CD4-positive, alpha-beta T cell treated with Interleukin-2 at 100 ng/mL for 4 hours (primary cell): ENCODE measurements around the gene HOXA6.

Experiments used
- DNase-seq: peaks from one replicate; pipeline ENCODE4 v3.0.0-alpha.2; 2020; ENCODE audit warnings: low spot score

HOXA6 gene

DNA sequence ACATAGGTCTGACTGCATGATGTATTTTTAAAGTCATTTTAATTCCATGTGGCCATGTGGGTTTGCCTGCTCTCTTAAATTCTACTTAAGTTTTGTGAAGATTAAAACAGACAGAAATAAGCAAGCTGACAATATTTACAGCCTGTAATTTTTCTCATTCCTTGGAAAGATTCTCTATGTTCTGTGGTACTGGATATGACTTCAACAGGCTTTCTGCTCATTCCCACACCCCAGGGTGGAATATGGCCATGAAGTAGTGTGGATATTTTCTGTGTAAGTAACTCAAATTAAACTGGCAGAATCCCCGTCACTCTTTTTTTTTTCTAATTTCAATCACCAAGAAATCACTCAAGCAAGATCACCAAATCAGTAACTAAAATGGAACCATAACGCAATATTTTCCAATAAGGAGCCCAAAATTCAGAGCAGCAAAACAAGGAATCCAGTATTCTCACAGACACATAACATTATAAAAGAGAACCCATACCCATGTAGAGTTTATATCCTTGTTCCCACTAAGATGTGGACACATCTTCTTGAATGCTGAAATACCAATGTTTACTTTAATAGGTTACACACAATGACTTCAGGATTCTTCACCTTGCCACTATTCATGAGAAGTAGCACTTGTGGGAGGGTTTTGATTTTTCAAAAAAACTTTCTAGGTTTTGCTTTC, 9.8 kb downstream of the HOXA6 start:
- DNase-seq, result no peak

- no peak for DNase-seq
Observed at GRCh38 chr7:27134392-27134791, 13.2 kb downstream of the HOXA6 start.

- DNase-seq, result no peak
Observed at GRCh38 chr7:27133409-27134231, 14.0 kb downstream of the HOXA6 start.

DNA sequence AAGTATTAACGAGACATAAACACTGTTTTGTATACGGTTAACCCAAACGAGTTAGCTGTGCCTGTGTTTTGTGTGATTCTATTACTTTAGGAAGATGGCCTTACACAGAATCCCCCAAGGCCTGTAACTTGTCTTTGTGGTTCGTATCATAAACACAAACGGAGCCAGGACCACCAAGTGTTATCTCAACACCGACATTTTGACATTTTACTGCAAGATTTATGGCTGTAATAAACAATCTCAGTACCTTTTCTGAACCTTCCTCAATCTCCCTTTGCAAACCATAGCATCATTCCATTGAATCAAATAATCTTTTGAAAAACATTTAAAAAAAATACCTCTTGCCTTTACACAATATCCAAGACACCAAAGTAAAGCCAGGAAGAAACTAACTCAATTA, 14.6 kb downstream of the HOXA6 start:
- no peak for DNase-seq

DNA sequence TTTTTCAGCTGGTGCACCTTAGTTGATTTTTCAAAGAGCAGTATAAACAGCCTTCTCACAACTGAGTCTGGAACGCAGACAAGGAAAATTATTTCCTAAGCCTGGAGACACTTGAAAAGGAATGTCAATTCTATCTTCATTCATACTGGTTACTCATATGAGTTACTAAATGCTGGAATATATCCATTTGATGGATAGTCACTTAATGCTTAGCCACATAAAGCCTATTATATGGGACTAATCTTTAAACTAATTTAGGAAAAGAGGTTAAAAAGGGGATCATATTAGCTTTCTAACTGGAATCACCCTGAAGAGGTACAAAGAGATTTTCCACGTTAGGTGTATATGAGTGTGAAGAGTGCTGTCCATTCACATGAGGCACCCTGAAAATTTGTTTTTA, 15.4 kb downstream of the HOXA6 start:
- DNase-seq, result no peak

- no peak for DNase-seq
Observed at GRCh38 chr7:27131390-27131819, 16.2 kb downstream of the HOXA6 start.

GRCh38 chr7:27130540-27131389, 16.8 kb downstream of the HOXA6 start, which contains the start of gene HOXA4:
Gene HOXA4, minus strand, starts transcription at chr7:27130757. Its CDS starts 24 bp downstream, at chr7:27130733.
- DNase-seq, result peak; percentile 72

DNA sequence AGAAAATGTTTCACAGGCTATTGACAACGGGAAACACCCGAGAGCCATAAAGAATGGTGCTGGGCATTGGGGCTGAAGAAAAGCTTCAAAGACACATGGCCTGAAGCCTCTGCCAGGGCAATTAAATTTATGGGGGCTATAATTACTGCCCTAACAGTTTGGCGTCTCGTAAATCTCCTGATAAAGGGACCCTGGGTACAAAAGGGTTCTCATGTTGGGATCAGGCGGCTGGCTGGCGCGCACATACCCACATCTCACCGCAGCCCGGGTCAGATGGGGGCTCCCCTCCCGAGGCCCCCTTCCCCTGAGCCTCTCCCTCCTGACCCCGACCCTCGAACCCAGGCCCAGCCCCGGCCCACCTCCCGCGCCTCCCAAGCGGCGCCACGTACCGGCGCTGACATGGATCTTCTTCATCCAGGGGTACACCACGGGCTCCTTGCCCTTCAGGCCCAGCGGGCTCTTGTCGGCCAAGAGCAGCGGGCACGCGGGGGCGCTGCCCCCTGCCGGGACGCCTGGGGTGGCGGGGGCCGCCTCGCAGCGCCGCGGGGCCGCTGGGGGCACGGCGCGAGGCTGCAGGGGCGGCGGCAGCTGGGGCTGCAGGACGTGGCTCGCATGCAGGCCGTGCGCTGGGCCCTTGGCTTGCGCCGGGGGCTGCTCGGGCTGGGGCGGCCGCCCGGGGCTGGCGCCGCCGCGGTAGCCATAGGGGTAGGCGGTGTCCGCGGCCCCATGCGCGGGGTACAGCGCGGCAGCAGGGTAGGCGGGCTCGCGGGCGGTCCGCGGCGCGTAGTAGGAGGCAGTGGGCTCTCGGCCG, 17.6 kb downstream of the HOXA6 start:
- no peak for DNase-seq

DNA sequence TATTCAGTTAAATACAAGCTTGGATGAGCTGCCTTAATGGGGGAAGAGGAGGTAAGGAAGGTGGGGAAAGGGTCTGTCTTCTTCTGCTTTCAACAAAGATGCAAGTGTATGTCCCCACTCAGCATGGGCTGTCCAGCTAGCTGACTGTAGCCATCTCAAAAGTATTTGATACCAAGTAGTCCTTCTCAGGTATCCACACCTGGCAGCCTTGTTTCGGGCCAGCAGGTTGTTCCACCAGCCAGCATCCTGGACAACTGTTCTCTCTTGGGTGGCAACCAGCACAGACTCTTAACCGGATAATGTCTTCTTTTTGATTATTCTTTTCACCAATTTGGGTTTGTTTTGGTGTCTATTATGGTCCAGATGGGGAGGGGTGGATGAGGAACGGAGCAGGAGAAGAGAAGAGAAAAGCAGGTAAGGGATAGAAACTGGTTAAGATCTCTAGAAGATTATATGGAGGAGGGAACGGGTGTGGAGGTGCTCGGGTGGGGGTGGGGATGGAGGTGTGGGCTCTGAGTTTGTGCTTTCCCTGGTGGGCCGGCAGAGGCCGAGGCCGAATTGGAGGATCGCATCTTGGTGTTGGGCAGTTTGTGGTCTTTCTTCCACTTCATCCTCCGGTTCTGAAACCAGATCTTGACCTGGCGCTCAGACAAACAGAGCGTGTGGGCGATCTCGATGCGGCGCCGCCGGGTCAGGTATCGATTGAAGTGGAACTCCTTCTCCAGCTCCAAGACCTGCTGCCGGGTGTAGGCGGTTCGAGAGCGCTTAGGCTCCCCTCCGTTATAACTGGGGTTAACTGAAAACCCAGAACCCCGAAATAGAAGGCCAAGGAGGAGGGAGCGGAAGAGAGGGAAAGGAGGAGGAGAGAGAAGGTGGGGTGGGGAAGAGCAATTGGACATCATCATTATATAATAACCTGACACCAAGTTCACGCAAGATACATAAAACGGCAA, 18.5 kb downstream of the HOXA6 start:
- DNase-seq, result no peak

DNA sequence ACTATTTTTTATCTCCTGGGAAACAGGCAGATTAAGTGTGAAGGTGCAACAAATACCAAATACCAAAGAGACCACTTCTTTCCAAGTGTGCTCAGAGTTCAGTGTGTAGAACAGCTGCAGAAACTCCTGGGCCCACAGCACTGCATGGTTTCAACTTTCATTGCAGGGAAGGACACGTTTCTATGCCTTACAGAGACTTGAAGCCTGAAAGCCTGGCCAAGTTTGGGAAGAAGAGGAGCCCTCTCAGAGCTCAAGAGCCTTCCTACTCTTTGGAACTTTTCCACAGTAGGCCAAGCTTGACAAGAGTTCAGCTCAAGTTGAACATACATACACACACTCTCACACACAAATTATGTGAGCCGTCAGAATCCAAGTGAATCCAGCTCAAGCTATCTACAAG, 19.5 kb downstream of the HOXA6 start:
- DNase-seq, result no peak

DNA sequence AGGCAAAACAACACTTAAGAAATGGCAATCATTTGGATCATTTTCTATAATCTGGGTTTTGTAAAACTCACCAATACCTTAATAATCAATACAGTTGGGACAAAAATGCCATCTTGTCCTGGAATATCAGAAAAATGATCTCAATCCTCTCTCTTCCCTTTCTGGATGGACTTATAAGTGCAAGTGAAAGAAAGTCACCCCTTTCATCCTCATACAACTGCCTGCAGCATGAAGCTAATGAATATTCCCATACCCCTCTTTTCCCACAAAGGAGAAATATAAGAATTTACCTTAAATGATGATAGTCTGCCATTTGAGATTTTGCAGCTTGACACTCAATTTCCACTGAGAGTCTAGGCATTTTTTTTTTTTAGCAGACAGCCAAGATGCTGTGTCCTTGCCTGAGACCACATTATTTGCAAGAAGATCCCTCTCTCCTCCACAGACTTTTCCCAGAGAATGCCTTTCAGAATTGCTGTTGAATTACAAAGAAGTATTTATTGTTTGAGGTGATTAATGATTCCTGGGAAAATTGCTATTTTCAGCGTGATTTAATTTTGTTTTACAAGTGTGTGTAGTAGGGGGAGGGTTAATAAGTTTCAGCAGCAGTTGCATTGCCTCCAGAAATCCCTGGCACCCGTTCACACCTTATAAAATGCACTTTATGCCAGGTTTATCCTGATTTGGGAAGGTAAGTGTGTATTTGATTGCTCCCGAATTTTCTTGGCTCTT, 20.8 kb downstream of the HOXA6 start:
- no peak for DNase-seq

- no peak for DNase-seq
Observed at GRCh38 chr7:27125986-27126394, 21.6 kb downstream of the HOXA6 start.

- no peak for DNase-seq
Observed at GRCh38 chr7:27124902-27125689, 22.5 kb downstream of the HOXA6 start.

DNA sequence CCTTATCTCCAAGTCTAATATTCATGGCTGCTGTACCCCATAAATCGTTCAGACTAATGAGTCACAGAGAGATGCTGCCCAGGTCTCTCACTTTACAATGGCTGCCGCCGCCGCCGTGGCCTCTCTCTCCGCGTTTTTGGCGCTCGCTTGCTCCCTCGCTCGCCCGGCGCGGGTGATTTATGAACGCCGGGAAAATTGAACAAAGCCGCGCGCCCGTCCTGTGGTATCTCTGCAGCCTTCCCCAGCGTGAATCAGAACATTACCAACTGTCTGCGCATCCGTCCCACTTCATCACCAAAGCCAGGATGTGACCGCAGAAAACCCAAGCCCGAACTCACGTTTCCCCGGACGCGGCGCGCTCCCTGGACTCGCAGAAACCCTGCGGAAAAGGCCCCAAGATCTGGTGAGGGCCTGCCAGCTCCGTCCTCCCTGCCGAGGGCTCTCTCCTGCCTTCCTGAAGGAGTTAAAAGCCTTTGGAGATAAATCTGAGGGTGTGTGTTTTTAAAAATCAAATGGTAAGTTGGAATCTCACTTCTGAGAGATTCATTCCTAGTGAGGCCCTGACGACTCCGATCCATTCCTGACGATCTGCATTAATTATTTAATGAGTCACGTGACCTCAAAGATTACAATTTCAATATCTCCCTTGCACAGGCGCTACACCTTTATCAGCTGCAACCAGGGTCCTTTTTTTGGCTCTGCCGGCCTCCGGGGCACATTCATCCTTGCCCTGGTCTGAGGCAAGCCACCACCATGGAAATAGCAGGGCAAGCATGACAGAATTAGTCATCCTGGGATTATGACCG, 23.3 kb downstream of the HOXA6 start:
- DNase-seq, result no peak

DNA sequence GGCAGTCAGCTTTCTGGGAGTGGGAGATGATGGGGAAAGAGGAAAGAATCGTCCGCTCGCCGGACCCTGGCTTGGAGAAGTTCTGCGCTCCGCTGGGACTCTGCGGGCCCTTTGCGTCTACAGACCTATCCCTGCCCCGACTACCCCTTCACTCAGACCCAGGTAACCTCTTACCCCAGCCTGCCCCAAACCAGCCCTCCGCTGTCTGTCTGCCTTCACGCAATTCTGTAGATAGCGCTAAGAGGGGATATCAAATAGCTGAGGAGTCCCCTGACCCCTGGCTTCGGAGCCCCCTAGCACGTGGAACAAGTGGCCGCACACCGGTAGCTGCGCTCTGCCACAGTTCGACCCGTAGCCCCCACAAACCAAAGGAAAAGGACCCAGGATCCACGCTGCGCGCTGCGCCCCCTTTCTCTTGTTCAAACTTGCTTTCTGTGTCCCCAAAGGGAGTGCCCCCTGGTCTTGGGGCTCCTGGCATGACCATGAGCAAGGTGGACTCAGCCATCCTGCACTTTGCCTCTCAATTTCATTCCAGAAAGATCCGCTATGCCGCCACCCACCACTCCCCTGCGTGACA, 24.0 kb downstream of the HOXA6 start:
- no peak for DNase-seq

- no peak for DNase-seq
Observed at GRCh38 chr7:27123007-27123476, 24.5 kb downstream of the HOXA6 start.

GRCh38 chr7:27122077-27122910, 25.3 kb downstream of the HOXA6 start:
- no peak for DNase-seq
